Measurements from ENCODE around the gene SLC6A17. TPM values are rescaled to one million over a fixed set of nuclear protein-coding genes. Genes with fewer than 3 reads are reported as not detected.

The SLC6A17 gene
- polyA plus RNA-seq, 3 donors from 2014 or later = not detected

- DNase-seq = no peak
- no peaks in the 10 kb centered on the region for H3K36me3 Mint-ChIP-seq
- H3K27me3 Mint-ChIP-seq (ENCODE audit: low read depth in 3 of 3) = peaks cover 0 to 8% (median 4%) of the 10 kb centered on the region in 3 donors
- no peak overlapping the region for H3K4me3 Mint-ChIP-seq
- H3K4me1 Mint-ChIP-seq = no peaks in the 10 kb centered on the region
- H3K9me3 Mint-ChIP-seq = no peaks in the 10 kb centered on the region
- H3K27ac Mint-ChIP-seq = no peak overlapping the region
Measured at GRCh38 chr1:110170766-110171733, 20.8 kb downstream of the SLC6A17 start.

- DNase-seq = no peak
- Mint-ChIP-seq H3K27ac (no peak overlapping the region), H3K36me3 (no peaks in the 10 kb centered on the region), H3K27me3 (ENCODE audit: low read depth in 3 of 3) (peaks cover 0 to 10% (median 4%) of the 10 kb centered on the region in 3 donors), H3K4me1 (no peaks in the 10 kb centered on the region), H3K4me3 (no peak overlapping the region), H3K9me3 (no peaks in the 10 kb centered on the region)
Measured at GRCh38 chr1:110172001-110172400, 21.7 kb downstream of the SLC6A17 start.

GRCh38 chr1:110173466-110174105, 23.3 kb downstream of the SLC6A17 start:
- H3K9me3 Mint-ChIP-seq = no peaks in the 10 kb centered on the region

GRCh38 chr1:110174961-110175360, 24.7 kb downstream of the SLC6A17 start:
- no peaks in the 10 kb centered on the region for H3K36me3 Mint-ChIP-seq
- peaks cover 0 to 10% (median 4%) of the 10 kb centered on the region in 3 donors for H3K27me3 Mint-ChIP-seq (ENCODE audit: low read depth in 3 of 3)
- no peak for DNase-seq
- H3K4me3 Mint-ChIP-seq = no peak overlapping the region
- H3K27ac Mint-ChIP-seq = no peak overlapping the region
- H3K9me3 Mint-ChIP-seq = no peaks in the 10 kb centered on the region
- no peaks in the 10 kb centered on the region for H3K4me1 Mint-ChIP-seq

More at GRCh38 chr1:110173466-110174105, 23.3 kb downstream of the SLC6A17 start:
- H3K4me1 Mint-ChIP-seq = no peaks in the 10 kb centered on the region
- no peak overlapping the region for H3K27ac Mint-ChIP-seq
- peaks cover 0 to 10% (median 4%) of the 10 kb centered on the region in 3 donors for H3K27me3 Mint-ChIP-seq (ENCODE audit: low read depth in 3 of 3)
- H3K36me3 Mint-ChIP-seq = no peaks in the 10 kb centered on the region
- no peak overlapping the region for H3K4me3 Mint-ChIP-seq
- DNase-seq = no peak

- H3K9me3 Mint-ChIP-seq = no peaks in the 10 kb centered on the region
- no peaks in the 10 kb centered on the region for H3K36me3 Mint-ChIP-seq
- H3K27ac Mint-ChIP-seq = no peak overlapping the region
- no peak for DNase-seq
- no peaks in the 10 kb centered on the region for H3K4me1 Mint-ChIP-seq
- H3K4me3 Mint-ChIP-seq = no peak overlapping the region
- peaks cover 0 to 10% (median 3%) of the 10 kb centered on the region in 3 donors for H3K27me3 Mint-ChIP-seq (ENCODE audit: low read depth in 3 of 3)
Measured at GRCh38 chr1:110176299-110176956, 26.1 kb downstream of the SLC6A17 start.

GRCh38 chr1:110177775-110178174, 27.5 kb downstream of the SLC6A17 start:
- Mint-ChIP-seq H3K27me3 (ENCODE audit: low read depth in 3 of 3) (peaks cover 0 to 5% (median 3%) of the 10 kb centered on the region in 3 donors), H3K4me3 (no peak overlapping the region), H3K9me3 (no peaks in the 10 kb centered on the region), H3K36me3 (no peaks in the 10 kb centered on the region), H3K4me1 (no peaks in the 10 kb centered on the region), H3K27ac (no peak overlapping the region)
- no peak for DNase-seq

- H3K27me3 Mint-ChIP-seq (ENCODE audit: low read depth in 3 of 3) = peaks cover 3 to 13% (median 5%) of the 10 kb centered on the region in 3 donors
- no peaks in the 10 kb centered on the region for H3K9me3 Mint-ChIP-seq
- no peaks in the 10 kb centered on the region for H3K36me3 Mint-ChIP-seq
- no peak for DNase-seq
- no peak overlapping the region for H3K27ac Mint-ChIP-seq
- no peaks in the 10 kb centered on the region for H3K4me1 Mint-ChIP-seq
- no peak overlapping the region for H3K4me3 Mint-ChIP-seq
Measured at GRCh38 chr1:110183642-110184167, 33.4 kb downstream of the SLC6A17 start.

- H3K36me3 Mint-ChIP-seq = no peaks in the 10 kb centered on the region
- peaks cover 5 to 13% (median 5%) of the 10 kb centered on the region in 3 donors for H3K27me3 Mint-ChIP-seq (ENCODE audit: low read depth in 3 of 3)
- DNase-seq = no peak
- H3K9me3 Mint-ChIP-seq = no peaks in the 10 kb centered on the region
- no peaks in the 10 kb centered on the region for H3K4me1 Mint-ChIP-seq
- H3K27ac Mint-ChIP-seq = no peak overlapping the region
- no peak overlapping the region for H3K4me3 Mint-ChIP-seq
Measured at GRCh38 chr1:110184446-110184845, 34.2 kb downstream of the SLC6A17 start.

- no peak overlapping the region for H3K27ac Mint-ChIP-seq
- no peak overlapping the region for H3K4me3 Mint-ChIP-seq
- H3K27me3 Mint-ChIP-seq (ENCODE audit: low read depth in 3 of 3) = peaks cover 5 to 14% (median 5%) of the 10 kb centered on the region in 3 donors
Measured at GRCh38 chr1:110185181-110185580, 34.9 kb downstream of the SLC6A17 start.

GRCh38 chr1:110186558-110186957, 36.3 kb downstream of the SLC6A17 start:
- H3K27me3 Mint-ChIP-seq (ENCODE audit: low read depth in 3 of 3) = peaks cover 5 to 13% (median 5%) of the 10 kb centered on the region in 3 donors
- no peak overlapping the region for H3K4me3 Mint-ChIP-seq
- no peaks in the 10 kb centered on the region for H3K9me3 Mint-ChIP-seq
- no peaks in the 10 kb centered on the region for H3K36me3 Mint-ChIP-seq
- no peaks in the 10 kb centered on the region for H3K4me1 Mint-ChIP-seq
- no peak overlapping the region for H3K27ac Mint-ChIP-seq
- DNase-seq = no peak

More at GRCh38 chr1:110185181-110185580, 34.9 kb downstream of the SLC6A17 start:
- no peak for DNase-seq
- Mint-ChIP-seq H3K4me1 (no peaks in the 10 kb centered on the region), H3K36me3 (no peaks in the 10 kb centered on the region), H3K9me3 (no peaks in the 10 kb centered on the region)

GRCh38 chr1:110187139-110187890, 37.0 kb downstream of the SLC6A17 start:
- H3K27ac Mint-ChIP-seq = no peak overlapping the region
- H3K36me3 Mint-ChIP-seq = no peaks in the 10 kb centered on the region
- peaks cover 5 to 13% (median 5%) of the 10 kb centered on the region in 3 donors for H3K27me3 Mint-ChIP-seq (ENCODE audit: low read depth in 3 of 3)
- DNase-seq = no peak
- H3K4me3 Mint-ChIP-seq = no peak overlapping the region
- H3K4me1 Mint-ChIP-seq = no peaks in the 10 kb centered on the region
- H3K9me3 Mint-ChIP-seq = no peaks in the 10 kb centered on the region

GRCh38 chr1:110188035-110188618, 37.8 kb downstream of the SLC6A17 start:
- Mint-ChIP-seq H3K27ac (no peak overlapping the region), H3K27me3 (ENCODE audit: low read depth in 3 of 3) (peaks cover 5 to 13% (median 5%) of the 10 kb centered on the region in 3 donors), H3K4me3 (no peak overlapping the region), H3K36me3 (no peaks in the 10 kb centered on the region), H3K4me1 (no peaks in the 10 kb centered on the region), H3K9me3 (no peaks in the 10 kb centered on the region)
- DNase-seq = no peak

- no peaks in the 10 kb centered on the region for H3K4me1 Mint-ChIP-seq
Measured at GRCh38 chr1:110189181-110189580, 38.9 kb downstream of the SLC6A17 start.

More at GRCh38 chr1:110189181-110189580, 38.9 kb downstream of the SLC6A17 start:
- H3K9me3 Mint-ChIP-seq = no peaks in the 10 kb centered on the region
- H3K36me3 Mint-ChIP-seq = no peaks in the 10 kb centered on the region
- peaks cover 5 to 13% (median 5%) of the 10 kb centered on the region in 3 donors for H3K27me3 Mint-ChIP-seq (ENCODE audit: low read depth in 3 of 3)
- DNase-seq = no peak
- no peak overlapping the region for H3K27ac Mint-ChIP-seq
- no peak overlapping the region for H3K4me3 Mint-ChIP-seq

All from immature natural killer cell (primary cell).